DND-41 (cell line): ENCODE data around the gene RHOF.

Source experiments
- ATAC-seq: fragments of 200-7000 bp; cut with Tn5 transposase; 3 replicates; pipeline ENCODE4 v1.9.1; 2021; ENCODE audit warnings: low read depth; ENCODE audit not compliant: insufficient read depth
- DNase-seq: peaks from one replicate; pipeline ENCODE4 v3.0.0-alpha.2; 2020
- H2AFZ ChIP-seq: 2 replicates; pipeline ENCODE4 v1.6.0; 2012; ENCODE audit warnings: low read depth, low read length
- H3K27ac ChIP-seq: 2 replicates; pipeline ENCODE4 v1.5.1; 2012; ENCODE audit warnings: low read length, inconsistent platforms
- H3K27me3 ChIP-seq: fragments of 200-600 bp; sonication (generic); 2 replicates; pipeline ENCODE4 v1.6.0; 2012; ENCODE audit warnings: low read length, mild to moderate bottlenecking, inconsistent platforms; ENCODE audit not compliant: insufficient read depth, poor library complexity
- H3K36me3 ChIP-seq: 2 replicates; pipeline ENCODE4 v1.5.1; 2012; ENCODE audit warnings: low read length, inconsistent platforms; ENCODE audit not compliant: insufficient read depth
- H3K4me1 ChIP-seq: 2 replicates; pipeline ENCODE4 v1.5.1; 2012; ENCODE audit warnings: mild to moderate bottlenecking, low read length; ENCODE audit not compliant: insufficient read depth
- H3K4me2 ChIP-seq: 2 replicates; pipeline ENCODE4 v1.6.0; 2012; ENCODE audit warnings: mild to moderate bottlenecking, moderate library complexity, low read length, inconsistent platforms; ENCODE audit not compliant: insufficient read depth
- H3K4me3 ChIP-seq, 2 experiments: fragments of 200-600 bp in 1 of 2; shearing (Covaris generic) in 1 of 2; 2 replicates each; pipeline ENCODE4 v1.5.1; 2012 to 2016; ENCODE audit warnings: inconsistent platforms in 2 of 2, low read length in 2 of 2, mild to moderate bottlenecking in 2 of 2, low read depth in 1 of 2, moderate library complexity in 1 of 2
- H3K79me2 ChIP-seq: 2 replicates; pipeline ENCODE4 v1.6.0; 2012; ENCODE audit warnings: low read length, inconsistent platforms; ENCODE audit not compliant: insufficient read depth
- H3K9ac ChIP-seq: 2 replicates; pipeline ENCODE4 v1.6.0; 2012; ENCODE audit warnings: low read depth, mild to moderate bottlenecking, inconsistent platforms, low read length, moderate library complexity
- H3K9me3 ChIP-seq: 2 replicates; pipeline ENCODE4 v1.5.1; 2012; ENCODE audit warnings: low read length, moderate library complexity, mild to moderate bottlenecking, inconsistent platforms; ENCODE audit not compliant: insufficient read depth, severe bottlenecking
- H4K20me1 ChIP-seq: 2 replicates; pipeline ENCODE4 v1.6.0; 2012; ENCODE audit warnings: low read length; ENCODE audit not compliant: insufficient read depth
- CTCF ChIP-seq: IDR thresholded peaks from 2 replicates; pipeline ENCODE4 v1.5.1; 2012; ENCODE audit warnings: borderline replicate concordance, low read length, moderate library complexity, mild to moderate bottlenecking; ENCODE audit not compliant: poor library complexity, severe bottlenecking; ENCODE audit errors: extremely low read depth
- EZH2 ChIP-seq: IDR thresholded peaks from 3 replicates; pipeline ENCODE4 v1.6.1; 2012; ENCODE audit warnings: borderline replicate concordance, low read depth, mild to moderate bottlenecking, moderate library complexity, low read length, inconsistent platforms; ENCODE audit not compliant: severe bottlenecking

The RHOF gene

DNA sequence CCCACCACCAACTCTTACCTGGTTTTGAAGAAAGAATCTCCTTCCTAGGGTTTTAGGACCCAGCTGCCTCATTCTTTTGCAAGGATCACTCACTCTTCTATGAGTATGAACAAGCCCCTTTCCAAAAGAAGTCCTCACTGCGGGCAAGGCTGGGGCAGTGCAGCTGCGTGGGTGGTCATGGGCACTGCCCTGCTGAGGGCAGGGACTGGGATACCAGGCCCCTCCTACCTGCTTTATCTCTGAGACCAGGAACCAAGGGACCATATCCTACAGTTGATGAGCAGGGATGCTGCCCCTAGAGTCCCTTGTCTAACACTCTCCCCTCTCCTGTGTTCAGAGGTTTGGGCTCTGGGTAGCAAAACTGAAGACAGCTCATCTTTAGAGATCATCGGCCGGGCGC, 44.6 kb upstream of the RHOF start:
- no peaks in the 10 kb centered on the region for H4K20me1 ChIP-seq
- H3K4me2 ChIP-seq, result no peak overlapping the region
- TF ChIP-seq CTCF (no peak), EZH2 (no peak)
- ATAC-seq, result no peak
- no peak overlapping the region for H3K27ac ChIP-seq
- no peaks in the 10 kb centered on the region for H3K9me3 ChIP-seq
- no peak overlapping the region for H3K9ac ChIP-seq
- peaks cover 17% of the 10 kb centered on the region for H3K4me1 ChIP-seq
- no peak overlapping the region for H2AFZ ChIP-seq
- no peaks in the 10 kb centered on the region for H3K36me3 ChIP-seq
- H3K27me3 ChIP-seq, result no peaks in the 10 kb centered on the region
- H3K79me2 ChIP-seq, result no peaks in the 10 kb centered on the region
- no peak overlapping the region for H3K4me3 ChIP-seq
- no peak for DNase-seq

DNA sequence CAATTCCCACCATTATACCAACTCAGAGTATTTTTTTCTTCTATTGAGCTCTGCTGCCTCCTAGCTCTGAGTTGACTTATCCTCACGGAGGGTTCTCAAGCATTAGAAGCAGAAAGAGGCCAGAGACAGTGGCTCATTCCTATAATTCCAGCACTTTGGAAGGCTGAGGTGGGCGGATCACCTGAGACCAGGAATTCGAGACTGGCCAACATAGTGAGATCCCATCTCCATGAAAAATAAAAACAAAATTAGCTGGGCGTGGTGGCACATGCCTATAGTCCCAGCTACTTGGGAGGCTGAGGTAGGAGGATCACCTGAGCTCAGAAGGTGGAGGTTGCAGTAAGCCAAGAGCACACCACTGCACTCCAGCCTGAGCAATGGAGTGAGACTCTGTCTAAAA, 44.2 kb upstream of the RHOF start:
- no peak overlapping the region for H3K27ac ChIP-seq
- H3K27me3 ChIP-seq, result no peaks in the 10 kb centered on the region
- no peak for DNase-seq
- no peak overlapping the region for H2AFZ ChIP-seq
- TF ChIP-seq EZH2 (no peak), CTCF (peak; percentile 15)
- H3K4me3 ChIP-seq, result no peak overlapping the region
- no peaks in the 10 kb centered on the region for H4K20me1 ChIP-seq
- no peaks in the 10 kb centered on the region for H3K36me3 ChIP-seq
- peaks cover 17% of the 10 kb centered on the region for H3K4me1 ChIP-seq
- no peaks in the 10 kb centered on the region for H3K79me2 ChIP-seq
- H3K9ac ChIP-seq, result no peak overlapping the region
- H3K9me3 ChIP-seq, result no peaks in the 10 kb centered on the region
- H3K4me2 ChIP-seq, result no peak overlapping the region
- ATAC-seq, result no peak

- H3K4me2 ChIP-seq, result no peak overlapping the region
- H3K4me3 ChIP-seq, result no peak overlapping the region
- H3K27ac ChIP-seq, result no peak overlapping the region
- TF ChIP-seq CTCF, result no peak
- no peak for TF ChIP-seq EZH2
- no peak for DNase-seq
- H3K9me3 ChIP-seq, result no peaks in the 10 kb centered on the region
- peaks cover 14% of the 10 kb centered on the region for H4K20me1 ChIP-seq
- no peaks in the 10 kb centered on the region for H3K27me3 ChIP-seq
- H2AFZ ChIP-seq, result no peak overlapping the region
- no peak overlapping the region for H3K9ac ChIP-seq
- peaks cover 52% of the 10 kb centered on the region for H3K36me3 ChIP-seq
- no peak for ATAC-seq
- H3K79me2 ChIP-seq, result peaks cover 2% of the 10 kb centered on the region; the same call in 1 of the 2 replicates
- no peaks in the 10 kb centered on the region for H3K4me1 ChIP-seq
These were observed 38.2 kb upstream of the RHOF start for GRCh38 chr12:121831571-121832245.
